OCI-LY1 (cell line): ENCODE data around the gene EEF1AKMT4.

Experiments
- H2AFZ ChIP-seq: fragments of 200-600 bp; sonication (generic), shearing (Covaris generic); 2 replicates; pipeline ENCODE4 v1.6.0; 2014; ENCODE audit warnings: antibody characterized with exemption, mild to moderate bottlenecking, low read length
- H3F3A ChIP-seq: fragments of 200-600 bp; sonication (generic), shearing (Covaris generic); 2 replicates; pipeline ENCODE4 v1.6.0; 2014; ENCODE audit warnings: mild to moderate bottlenecking, antibody characterized with exemption, low read length, moderate library complexity; ENCODE audit not compliant: insufficient read depth
- H3K27ac ChIP-seq: fragments of 200-600 bp; sonication (generic); 2 replicates; pipeline ENCODE4 v1.5.1; 2014; ENCODE audit warnings: low read length, mixed run types, mild to moderate bottlenecking, low read depth; ENCODE audit not compliant: poor library complexity, severe bottlenecking
- H3K27me3 ChIP-seq: fragments of 200-600 bp; sonication (generic); 2 replicates; pipeline ENCODE4 v1.6.0; 2014; ENCODE audit warnings: antibody characterized with exemption, mild to moderate bottlenecking, low read length, moderate library complexity; ENCODE audit not compliant: insufficient read depth
- H3K36me3 ChIP-seq: fragments of 200-600 bp; sonication (generic); 2 replicates; pipeline ENCODE4 v1.6.1; 2014; ENCODE audit warnings: mild to moderate bottlenecking, antibody characterized with exemption, low read length, moderate library complexity, mixed read lengths; ENCODE audit not compliant: insufficient read depth
- H3K4me1 ChIP-seq: fragments of 200-600 bp; sonication (generic); 2 replicates; pipeline ENCODE4 v1.5.1; 2014; ENCODE audit warnings: mild to moderate bottlenecking, low read length, moderate library complexity; ENCODE audit not compliant: insufficient read depth, severe bottlenecking
- H3K4me2 ChIP-seq: fragments of 200-600 bp; sonication (generic), shearing (Covaris generic); 2 replicates; pipeline ENCODE4 v1.6.1; 2014; ENCODE audit warnings: low read length
- H3K4me3 ChIP-seq: fragments of 200-600 bp; sonication (generic); 2 replicates; pipeline ENCODE4 v1.5.1; 2014; ENCODE audit warnings: low read length, low read depth, mild to moderate bottlenecking, mixed read lengths; ENCODE audit not compliant: poor library complexity, severe bottlenecking
- H3K79me2 ChIP-seq: fragments of 200-600 bp; shearing (Covaris generic); 2 replicates; pipeline ENCODE4 v1.6.1; 2016; ENCODE audit warnings: mixed run types, low read length, mixed read lengths; ENCODE audit not compliant: insufficient read depth
- H3K9ac ChIP-seq: fragments of 200-600 bp; sonication (generic), shearing (Covaris generic); 2 replicates; pipeline ENCODE4 v1.6.1; 2014; ENCODE audit warnings: mild to moderate bottlenecking, low read length, mixed read lengths
- H3K9me2 ChIP-seq: fragments of 200-600 bp; sonication (generic), shearing (Covaris generic); 2 replicates; pipeline ENCODE4 v1.6.1; 2014; ENCODE audit warnings: low read depth, mild to moderate bottlenecking, low read length, mixed read lengths
- H3K9me3 ChIP-seq: fragments of 200-600 bp; shearing (Covaris generic); 2 replicates; pipeline ENCODE4 v1.6.1; 2014; ENCODE audit warnings: low read length, mixed read lengths
- H4K20me1 ChIP-seq: fragments of 200-600 bp; sonication (generic), shearing (Covaris generic); 2 replicates; pipeline ENCODE4 v1.6.0; 2016; ENCODE audit warnings: mild to moderate bottlenecking, low read length; ENCODE audit not compliant: insufficient read depth
- CTCF ChIP-seq: fragments of 200-600 bp; sonication (generic), shearing (Covaris generic); IDR thresholded peaks from 2 replicates; pipeline ENCODE4 v1.5.1; 2017; ENCODE audit warnings: mild to moderate bottlenecking, antibody characterized with exemption, low read length, moderate library complexity, mixed read lengths
- EZH2 ChIP-seq: fragments of 200-600 bp; sonication (generic), shearing (Covaris generic); IDR thresholded peaks from 2 replicates; pipeline ENCODE4 v1.8.0; 2017; ENCODE audit warnings: borderline replicate concordance, mixed run types, mild to moderate bottlenecking, antibody characterized with exemption, low read length, moderate library complexity, mixed read lengths

Gene EEF1AKMT4

GRCh38 chr3:184248454-184249411, 739 bp upstream of the EEF1AKMT4 start, which contains the start of gene ALG3:
ALG3 (minus strand) TSS chr3:184248962; CDS start chr3:184248940, 22 bp downstream.
- Histone ChIP-seq H2AFZ (peak within 1 kb of the TSS; percentile 98), H3K9ac (peak within 1 kb of the TSS; percentile 98), H3K4me1 (peaks cover 14% of the 10 kb centered on the region), H3K36me3 (peaks cover 23% of the 10 kb centered on the region), H3K27ac (peak within 1 kb of the TSS; percentile 94), H3K79me2 (peaks cover 10% of the 10 kb centered on the region), H3K9me3 (no peaks in the 10 kb centered on the region), H3K27me3 (no peaks in the 10 kb centered on the region), H3K9me2 (no peaks in the 10 kb centered on the region), H4K20me1 (no peaks in the 10 kb centered on the region), H3F3A (no peaks in the 10 kb centered on the region), H3K4me2 (peak within 1 kb of the TSS; percentile 99), H3K4me3 (peak within 1 kb of the TSS; percentile 76)
- TF ChIP-seq CTCF: no peak
- no peak for TF ChIP-seq EZH2

GRCh38 chr3:184250167-184250828, 826 bp downstream of the EEF1AKMT4 start:
- peak overlapping the region; percentile 82 for H3K9ac ChIP-seq
- peaks cover 8% of the 10 kb centered on the region for H3K36me3 ChIP-seq
- peak overlapping the region; percentile 62 for H3K27ac ChIP-seq
- no peaks in the 10 kb centered on the region for H3F3A ChIP-seq
- H3K79me2 ChIP-seq: peaks cover 10% of the 10 kb centered on the region
- peak overlapping the region; percentile 76 for H3K4me3 ChIP-seq
- H2AFZ ChIP-seq: peak overlapping the region; percentile 64
- H3K4me2 ChIP-seq: peak overlapping the region; percentile 99
- H3K9me3 ChIP-seq: no peaks in the 10 kb centered on the region
- H3K4me1 ChIP-seq: peaks cover 14% of the 10 kb centered on the region
- H4K20me1 ChIP-seq: no peaks in the 10 kb centered on the region
- no peak for TF ChIP-seq EZH2
- TF ChIP-seq CTCF: peak; percentile 98
- no peaks in the 10 kb centered on the region for H3K27me3 ChIP-seq
- no peaks in the 10 kb centered on the region for H3K9me2 ChIP-seq

- H2AFZ ChIP-seq: no peak overlapping the region
- no peaks in the 10 kb centered on the region for H4K20me1 ChIP-seq
- no peak overlapping the region for H3K4me2 ChIP-seq
- H3K9ac ChIP-seq: no peak overlapping the region
- no peaks in the 10 kb centered on the region for H3K79me2 ChIP-seq
- no peaks in the 10 kb centered on the region for H3K9me3 ChIP-seq
- no peak overlapping the region for H3K4me3 ChIP-seq
- no peaks in the 10 kb centered on the region for H3K9me2 ChIP-seq
- TF ChIP-seq EZH2 (no peak), CTCF (no peak)
- H3K27ac ChIP-seq: no peak overlapping the region
- peaks cover 5% of the 10 kb centered on the region for H3K4me1 ChIP-seq
- H3K36me3 ChIP-seq: no peaks in the 10 kb centered on the region; the same call in 1 of the 2 replicates
- H3F3A ChIP-seq: no peaks in the 10 kb centered on the region
- no peaks in the 10 kb centered on the region for H3K27me3 ChIP-seq
Observed at GRCh38 chr3:184255291-184256039, 6.0 kb downstream of the EEF1AKMT4 start.
